GM23338 (cell line): ENCODE results near the gene SF3B1. TPM values are rescaled to one million over a fixed set of nuclear protein-coding genes. Genes with fewer than 3 reads are reported as not detected.

ENCODE experiments used
- ATAC-seq: fragments of 200-7000 bp; cut with Tn5 transposase; 3 replicates; pipeline ENCODE4 v1.9.1; 2020
- DNase-seq: peaks from one replicate; pipeline ENCODE4 v3.0.0-alpha.2; 2015; ENCODE audit warnings: low spot score
- H2AFZ ChIP-seq: fragments of 200-600 bp; sonication (generic); 2 replicates; pipeline ENCODE4 v1.8.0; 2016; ENCODE audit warnings: antibody characterized with exemption, mild to moderate bottlenecking, moderate library complexity
- H3F3A ChIP-seq: fragments of 200-600 bp; sonication (generic); replicated peaks from 2 replicates; pipeline ENCODE4 v1.8.0; 2017; ENCODE audit warnings: antibody characterized with exemption, mixed run types, low read depth
- H3K27ac ChIP-seq: fragments of 200-600 bp; sonication (generic); 2 replicates; pipeline ENCODE4 v1.6.1; 2016; ENCODE audit warnings: low read depth
- H3K27me3 ChIP-seq: fragments of 200-600 bp; sonication (generic); 2 replicates; pipeline ENCODE4 v1.8.0; 2016; ENCODE audit warnings: mild to moderate bottlenecking, mixed run types, moderate library complexity; ENCODE audit not compliant: insufficient read depth
- H3K36me3 ChIP-seq: fragments of 200-600 bp; sonication (generic); 2 replicates; pipeline ENCODE4 v1.8.0; 2016; ENCODE audit warnings: mild to moderate bottlenecking; ENCODE audit not compliant: insufficient read depth
- H3K4me1 ChIP-seq: fragments of 200-600 bp; sonication (generic); 2 replicates; pipeline ENCODE4 v1.8.0; 2016; ENCODE audit warnings: mild to moderate bottlenecking, moderate library complexity; ENCODE audit not compliant: insufficient read depth
- H3K4me2 ChIP-seq: fragments of 200-600 bp; sonication (generic); 2 replicates; pipeline ENCODE4 v1.7.1; 2017; ENCODE audit warnings: mixed run types
- H3K4me3 ChIP-seq: fragments of 200-600 bp; sonication (generic); 2 replicates; pipeline ENCODE4 v1.6.1; 2016; ENCODE audit warnings: mixed run types
- H3K79me2 ChIP-seq: fragments of 200-600 bp; sonication (generic); replicated peaks from 2 replicates; pipeline ENCODE4 v1.8.0; 2017; ENCODE audit warnings: mild to moderate bottlenecking; ENCODE audit not compliant: insufficient read depth
- H3K9me2 ChIP-seq: fragments of 200-600 bp; sonication (generic); 2 replicates; pipeline ENCODE4 v1.8.0; 2017; ENCODE audit not compliant: insufficient read depth
- H4K20me1 ChIP-seq: fragments of 200-600 bp; sonication (generic); replicated peaks from 2 replicates; pipeline ENCODE4 v1.8.0; 2017; ENCODE audit warnings: mild to moderate bottlenecking; ENCODE audit not compliant: insufficient read depth
- H3K27ac Mint-ChIP-seq: 2 replicates; pipeline ENCODE4 v1.8.0; 2020; ENCODE audit warnings: inconsistent platforms, mild to moderate bottlenecking, moderate library complexity, mixed read lengths
- H3K27me3 Mint-ChIP-seq: 3 replicates; pipeline ENCODE4 v1.8.0; 2022; ENCODE audit warnings: low read depth, mild to moderate bottlenecking, moderate library complexity, mixed read lengths, inconsistent platforms; ENCODE audit not compliant: insufficient read depth, poor library complexity
- H3K36me3 Mint-ChIP-seq: 3 replicates; pipeline ENCODE4 v1.8.0; 2021; ENCODE audit warnings: low read depth, mild to moderate bottlenecking, inconsistent platforms, moderate library complexity, mixed read lengths
- H3K4me1 Mint-ChIP-seq: 3 replicates; pipeline ENCODE4 v1.8.0; 2020; ENCODE audit warnings: mild to moderate bottlenecking, inconsistent platforms, mixed read lengths
- H3K4me3 Mint-ChIP-seq: 3 replicates; pipeline ENCODE4 v1.8.0; 2021; ENCODE audit warnings: moderate library complexity, mild to moderate bottlenecking, inconsistent platforms, mixed read lengths
- H3K9me3 Mint-ChIP-seq: 3 replicates; pipeline ENCODE4 v1.8.0; 2020; ENCODE audit warnings: moderate library complexity, mild to moderate bottlenecking, inconsistent platforms, mixed read lengths
- CREB1 ChIP-seq: fragments of 250-450 bp; sonication (Bioruptor Pico); IDR thresholded peaks from 2 replicates; pipeline ENCODE4 v1.5.0; 2020; ENCODE audit warnings: low read depth, mild to moderate bottlenecking, moderate library complexity
- CTCF ChIP-seq, 2 experiments: fragments of 200-600 bp in 1 of 2; sonication (generic) in 1 of 2; conservative IDR thresholded peaks; 2 replicates each; pipeline versions ENCODE4 v1.5.1 to v1.6.1; 2016 to 2017; ENCODE audit warnings: antibody characterized with exemption in 2 of 2, low read depth in 2 of 2, mild to moderate bottlenecking in 2 of 2, moderate library complexity in 1 of 2
- ETS1 ChIP-seq: IDR thresholded peaks from 2 replicates; pipeline ENCODE4 v1.6.1; 2016; ENCODE audit warnings: antibody characterized with exemption
- EZH2 ChIP-seq: fragments of 200-600 bp; sonication (generic); IDR thresholded peaks from one replicate; pipeline ENCODE4 v1.8.0; 2017; ENCODE audit warnings: antibody characterized with exemption, mild to moderate bottlenecking, low read depth; ENCODE audit not compliant: unreplicated experiment
- EZH2phosphoT487 ChIP-seq: fragments of 200-600 bp; sonication (generic); IDR thresholded peaks from one replicate; pipeline ENCODE4 v1.8.1; 2018; ENCODE audit warnings: antibody characterized with exemption; ENCODE audit not compliant: unreplicated experiment
- JUNB ChIP-seq: IDR thresholded peaks from one replicate; pipeline ENCODE4 v1.6.1; 2016; ENCODE audit warnings: antibody characterized with exemption; ENCODE audit not compliant: unreplicated experiment
- NANOG ChIP-seq: IDR thresholded peaks from 2 replicates; pipeline ENCODE4 v1.6.1; 2016; ENCODE audit warnings: antibody characterized with exemption, borderline replicate concordance
- POLR2AphosphoS5 ChIP-seq: IDR thresholded peaks from 2 replicates; pipeline ENCODE4 v1.6.1; 2016; ENCODE audit warnings: antibody characterized with exemption, low read depth
- REST ChIP-seq: IDR thresholded peaks from one replicate; pipeline ENCODE4 v1.6.1; 2018; ENCODE audit warnings: antibody characterized with exemption; ENCODE audit not compliant: unreplicated experiment
- STAT1 ChIP-seq: IDR thresholded peaks from one replicate; pipeline ENCODE4 v1.6.1; 2016; ENCODE audit warnings: antibody characterized with exemption; ENCODE audit not compliant: unreplicated experiment
- ZNF114 ChIP-seq: fragments of 250-450 bp; sonication (Bioruptor Pico); IDR thresholded peaks from 2 replicates; pipeline ENCODE4 v1.5.0; 2020; ENCODE audit warnings: mild to moderate bottlenecking, moderate library complexity
- ZNF331 ChIP-seq: fragments of 250-450 bp; sonication (Bioruptor Pico); IDR thresholded peaks from 2 replicates; pipeline ENCODE4 v1.5.0; 2020; ENCODE audit warnings: low read depth, mild to moderate bottlenecking, moderate library complexity
- polyA plus RNA-seq: library from polyadenylated mRNA; unstranded; fragments of >200 nt; fragmentation: Nextera tagmentation; extraction: Ambion mirVana; gene quantifications from 2 replicates; pipeline ENCODE4 v1.2.1, GENCODE V29; 2016
- total RNA-seq: library from RNA; depleted of rRNA; stranded (reverse); fragments of >200 nt; shearing (Covaris generic); gene quantifications from 2 replicates; pipeline ENCODE4 v1.2.3, GENCODE V29; 2014

The SF3B1 gene
- total and polyA plus RNA-seq, 2 experiments from 2014 or later = 238 to 340 TPM

- H3K36me3 Mint-ChIP-seq = no peaks in the 10 kb centered on the region
- Histone ChIP-seq H3K9me2 (no peaks in the 10 kb centered on the region; the same call in 1 of the 2 replicates), H3K27me3 (no peaks in the 10 kb centered on the region), H2AFZ (no peak overlapping the region), H3K27ac (no peak overlapping the region), H3K79me2 (no peaks in the 10 kb centered on the region), H3K4me1 (no peaks in the 10 kb centered on the region), H3K4me3 (no peak overlapping the region), H3F3A (no peaks in the 10 kb centered on the region), H3K36me3 (no peaks in the 10 kb centered on the region), H3K4me2 (no peak overlapping the region), H4K20me1 (no peaks in the 10 kb centered on the region)
- no peak for ATAC-seq
- no peak for DNase-seq
- no peak overlapping the region for H3K27ac Mint-ChIP-seq
- no peak overlapping the region for H3K4me3 Mint-ChIP-seq
- H3K4me1 Mint-ChIP-seq = peaks cover 6% of the 10 kb centered on the region; the same call in 2 of the 3 replicates
- H3K9me3 Mint-ChIP-seq = no peaks in the 10 kb centered on the region
- TF ChIP-seq ZNF114 = no peak
- TF ChIP-seq POLR2AphosphoS5 = no peak
- TF ChIP-seq STAT1 = no peak
- no peaks in the 10 kb centered on the region for H3K27me3 Mint-ChIP-seq
Observed at GRCh38 chr2:197353393-197354168, 81.2 kb downstream of the SF3B1 start.

GRCh38 chr2:197349699-197350098 is 85.1 kb downstream of the SF3B1 start:
- peaks cover 4% of the 10 kb centered on the region for H3K27me3 Mint-ChIP-seq
- Histone ChIP-seq H3K79me2 (no peaks in the 10 kb centered on the region), H3K27me3 (no peaks in the 10 kb centered on the region), H3K27ac (no peak overlapping the region), H3K4me1 (no peaks in the 10 kb centered on the region), H4K20me1 (no peaks in the 10 kb centered on the region), H3K9me2 (no peaks in the 10 kb centered on the region; the same call in 1 of the 2 replicates), H3K4me2 (no peak overlapping the region), H3K4me3 (no peak overlapping the region), H3F3A (no peaks in the 10 kb centered on the region), H2AFZ (no peak overlapping the region), H3K36me3 (no peaks in the 10 kb centered on the region)
- no peak overlapping the region for H3K27ac Mint-ChIP-seq
- no peak overlapping the region for H3K4me3 Mint-ChIP-seq
- ATAC-seq (no peak), DNase-seq (no peak)
- no peaks in the 10 kb centered on the region for H3K9me3 Mint-ChIP-seq
- H3K36me3 Mint-ChIP-seq = no peaks in the 10 kb centered on the region
- H3K4me1 Mint-ChIP-seq = no peaks in the 10 kb centered on the region
- TF ChIP-seq CREB1 (CRISPR knock-in tag) (no peak), EZH2 (no peak), STAT1 (no peak), ZNF114 (no peak), ETS1 (no peak), ZNF331 (no peak), NANOG (no peak), REST (no peak), POLR2AphosphoS5 (no peak), EZH2phosphoT487 (no peak), JUNB (no peak), CTCF (conservative IDR thresholded peaks at IDR 0.05; ENCODE audit: low read depth in 2 of 2) (no peak)
